H7 (cell line): ENCODE measurements around the gene NUAK1. TPM values are rescaled to one million over a fixed set of nuclear protein-coding genes. Genes with fewer than 3 reads are reported as not detected.

Source experiments
- DNase-seq: peaks from one replicate; pipeline ENCODE4 v3.0.0; 2012
- H3K27me3 ChIP-seq: 2 replicates; pipeline ENCODE4 v1.6.0; 2011; ENCODE audit warnings: mild to moderate bottlenecking, low read length; ENCODE audit not compliant: control insufficient read depth, insufficient read depth
- H3K36me3 ChIP-seq: replicated peaks from 2 replicates; pipeline ENCODE4 v1.5.1; 2011; ENCODE audit warnings: low read length; ENCODE audit not compliant: control insufficient read depth, insufficient read depth
- H3K4me3 ChIP-seq: 2 replicates; pipeline ENCODE4 v1.5.1; 2011; ENCODE audit warnings: low read depth, mild to moderate bottlenecking, control low read depth, low read length, moderate library complexity; ENCODE audit not compliant: insufficient read depth
- total RNA-seq: library from RNA; depleted of rRNA; stranded (reverse); fragments of >200 nt; shearing (Covaris generic); gene quantifications from 2 replicates; pipeline ENCODE4 v1.2.3, GENCODE V29; 2014

NUAK1 gene
- total RNA-seq, 1 experiment from 2014 or later, result 23.1 TPM

GRCh38 chr12:106097011-106097410, 41.7 kb downstream of the NUAK1 start:
- no peak for DNase-seq
- Histone ChIP-seq H3K27me3 (no peaks in the 10 kb centered on the region), H3K4me3 (no peak overlapping the region), H3K36me3 (no peaks in the 10 kb centered on the region; the same call in 1 of the 2 replicates)

- Histone ChIP-seq H3K27me3 (no peaks in the 10 kb centered on the region), H3K36me3 (no peaks in the 10 kb centered on the region; the same call in 1 of the 2 replicates), H3K4me3 (no peak overlapping the region)
- DNase-seq, result no peak
These were observed 42.4 kb downstream of the NUAK1 start for GRCh38 chr12:106096376-106096775.

- H3K4me3 ChIP-seq, result no peak overlapping the region
- no peak for DNase-seq
- no peaks in the 10 kb centered on the region; the same call in 1 of the 2 replicates for H3K36me3 ChIP-seq
- H3K27me3 ChIP-seq, result no peaks in the 10 kb centered on the region
These were observed 44.5 kb downstream of the NUAK1 start for GRCh38 chr12:106094304-106094703.

- no peak overlapping the region for H3K4me3 ChIP-seq
- H3K36me3 ChIP-seq, result no peaks in the 10 kb centered on the region; the same call in 1 of the 2 replicates
- H3K27me3 ChIP-seq, result no peaks in the 10 kb centered on the region
- no peak for DNase-seq
These were observed 45.5 kb downstream of the NUAK1 start for GRCh38 chr12:106093246-106093645.

GRCh38 chr12:106091446-106091820, 47.3 kb downstream of the NUAK1 start:
- H3K4me3 ChIP-seq, result no peak overlapping the region
- H3K36me3 ChIP-seq, result no peaks in the 10 kb centered on the region; the same call in none of the 2 replicates
- no peaks in the 10 kb centered on the region for H3K27me3 ChIP-seq
- no peak for DNase-seq

GRCh38 chr12:106090591-106091445, 47.9 kb downstream of the NUAK1 start:
- H3K36me3 ChIP-seq, result no peaks in the 10 kb centered on the region; the same call in none of the 2 replicates
- no peak for DNase-seq
- no peak overlapping the region for H3K4me3 ChIP-seq
- no peaks in the 10 kb centered on the region for H3K27me3 ChIP-seq

GRCh38 chr12:106089935-106090334, 48.8 kb downstream of the NUAK1 start:
- Histone ChIP-seq H3K4me3 (no peak overlapping the region), H3K27me3 (no peaks in the 10 kb centered on the region), H3K36me3 (no peaks in the 10 kb centered on the region; the same call in none of the 2 replicates)
- DNase-seq, result no peak

GRCh38 chr12:106088811-106089485, 49.8 kb downstream of the NUAK1 start:
- DNase-seq, result no peak
- H3K4me3 ChIP-seq, result no peak overlapping the region
- no peaks in the 10 kb centered on the region; the same call in none of the 2 replicates for H3K36me3 ChIP-seq
- H3K27me3 ChIP-seq, result no peaks in the 10 kb centered on the region

GRCh38 chr12:106088246-106088808, 50.4 kb downstream of the NUAK1 start:
- no peak overlapping the region for H3K4me3 ChIP-seq
- H3K36me3 ChIP-seq, result no peaks in the 10 kb centered on the region; the same call in none of the 2 replicates
- no peak for DNase-seq
- no peaks in the 10 kb centered on the region for H3K27me3 ChIP-seq

GRCh38 chr12:106086696-106087095, 52.1 kb downstream of the NUAK1 start:
- no peak for DNase-seq
- H3K27me3 ChIP-seq, result no peaks in the 10 kb centered on the region
- no peaks in the 10 kb centered on the region; the same call in none of the 2 replicates for H3K36me3 ChIP-seq

GRCh38 chr12:106085213-106085612, 53.5 kb downstream of the NUAK1 start:
- H3K4me3 ChIP-seq, result no peak overlapping the region
- DNase-seq, result no peak
- H3K27me3 ChIP-seq, result no peaks in the 10 kb centered on the region
- H3K36me3 ChIP-seq, result no peaks in the 10 kb centered on the region; the same call in 1 of the 2 replicates

More at GRCh38 chr12:106086696-106087095, 52.1 kb downstream of the NUAK1 start:
- no peak overlapping the region for H3K4me3 ChIP-seq

- no peaks in the 10 kb centered on the region for H3K27me3 ChIP-seq
- no peak for DNase-seq
- no peaks in the 10 kb centered on the region; the same call in 1 of the 2 replicates for H3K36me3 ChIP-seq
- no peak overlapping the region for H3K4me3 ChIP-seq
These were observed 54.0 kb downstream of the NUAK1 start for GRCh38 chr12:106084759-106085158.

GRCh38 chr12:106084014-106084671, 54.6 kb downstream of the NUAK1 start:
- Histone ChIP-seq H3K36me3 (no peaks in the 10 kb centered on the region; the same call in 1 of the 2 replicates), H3K27me3 (no peaks in the 10 kb centered on the region), H3K4me3 (no peak overlapping the region)
- peak; percentile 54 for DNase-seq
